ENCODE data around the gene GBF1. TPM values are rescaled to one million over a fixed set of nuclear protein-coding genes. Genes with fewer than 3 reads are reported as not detected.

GBF1 gene, protein sequence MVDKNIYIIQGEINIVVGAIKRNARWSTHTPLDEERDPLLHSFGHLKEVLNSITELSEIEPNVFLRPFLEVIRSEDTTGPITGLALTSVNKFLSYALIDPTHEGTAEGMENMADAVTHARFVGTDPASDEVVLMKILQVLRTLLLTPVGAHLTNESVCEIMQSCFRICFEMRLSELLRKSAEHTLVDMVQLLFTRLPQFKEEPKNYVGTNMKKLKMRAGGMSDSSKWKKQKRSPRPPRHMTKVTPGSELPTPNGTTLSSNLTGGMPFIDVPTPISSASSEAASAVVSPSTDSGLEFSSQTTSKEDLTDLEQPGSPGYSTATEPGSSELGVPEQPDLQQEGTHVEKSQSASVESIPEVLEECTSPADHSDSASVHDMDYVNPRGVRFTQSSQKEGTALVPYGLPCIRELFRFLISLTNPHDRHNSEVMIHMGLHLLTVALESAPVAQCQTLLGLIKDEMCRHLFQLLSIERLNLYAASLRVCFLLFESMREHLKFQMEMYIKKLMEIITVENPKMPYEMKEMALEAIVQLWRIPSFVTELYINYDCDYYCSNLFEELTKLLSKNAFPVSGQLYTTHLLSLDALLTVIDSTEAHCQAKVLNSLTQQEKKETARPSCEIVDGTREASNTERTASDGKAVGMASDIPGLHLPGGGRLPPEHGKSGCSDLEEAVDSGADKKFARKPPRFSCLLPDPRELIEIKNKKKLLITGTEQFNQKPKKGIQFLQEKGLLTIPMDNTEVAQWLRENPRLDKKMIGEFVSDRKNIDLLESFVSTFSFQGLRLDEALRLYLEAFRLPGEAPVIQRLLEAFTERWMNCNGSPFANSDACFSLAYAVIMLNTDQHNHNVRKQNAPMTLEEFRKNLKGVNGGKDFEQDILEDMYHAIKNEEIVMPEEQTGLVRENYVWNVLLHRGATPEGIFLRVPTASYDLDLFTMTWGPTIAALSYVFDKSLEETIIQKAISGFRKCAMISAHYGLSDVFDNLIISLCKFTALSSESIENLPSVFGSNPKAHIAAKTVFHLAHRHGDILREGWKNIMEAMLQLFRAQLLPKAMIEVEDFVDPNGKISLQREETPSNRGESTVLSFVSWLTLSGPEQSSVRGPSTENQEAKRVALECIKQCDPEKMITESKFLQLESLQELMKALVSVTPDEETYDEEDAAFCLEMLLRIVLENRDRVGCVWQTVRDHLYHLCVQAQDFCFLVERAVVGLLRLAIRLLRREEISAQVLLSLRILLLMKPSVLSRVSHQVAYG (N-terminal part only)
- total RNA-seq (10 to 100 TPM; 29.0 to 35.5 TPM), polyA plus RNA-seq (ENCODE audit: insufficient read length in 2 of 2) (10 to 100 TPM; 59.1 to 60.4 TPM)
- long read RNA-seq, donor 1, partial matches to known transcripts, result 78 of 78 reads
- long read RNA-seq, donor 1, other reads (novel, unspliced or antisense), result 0 of 78 reads
- long read RNA-seq, donor 2, result 0 reads
- long read RNA-seq, donor 3, result 0 reads
- long read RNA-seq, donor 4, partial matches to known transcripts, result 5 of 5 reads
- long read RNA-seq, donor 4, other reads (novel, unspliced or antisense), result 0 of 5 reads

DNA sequence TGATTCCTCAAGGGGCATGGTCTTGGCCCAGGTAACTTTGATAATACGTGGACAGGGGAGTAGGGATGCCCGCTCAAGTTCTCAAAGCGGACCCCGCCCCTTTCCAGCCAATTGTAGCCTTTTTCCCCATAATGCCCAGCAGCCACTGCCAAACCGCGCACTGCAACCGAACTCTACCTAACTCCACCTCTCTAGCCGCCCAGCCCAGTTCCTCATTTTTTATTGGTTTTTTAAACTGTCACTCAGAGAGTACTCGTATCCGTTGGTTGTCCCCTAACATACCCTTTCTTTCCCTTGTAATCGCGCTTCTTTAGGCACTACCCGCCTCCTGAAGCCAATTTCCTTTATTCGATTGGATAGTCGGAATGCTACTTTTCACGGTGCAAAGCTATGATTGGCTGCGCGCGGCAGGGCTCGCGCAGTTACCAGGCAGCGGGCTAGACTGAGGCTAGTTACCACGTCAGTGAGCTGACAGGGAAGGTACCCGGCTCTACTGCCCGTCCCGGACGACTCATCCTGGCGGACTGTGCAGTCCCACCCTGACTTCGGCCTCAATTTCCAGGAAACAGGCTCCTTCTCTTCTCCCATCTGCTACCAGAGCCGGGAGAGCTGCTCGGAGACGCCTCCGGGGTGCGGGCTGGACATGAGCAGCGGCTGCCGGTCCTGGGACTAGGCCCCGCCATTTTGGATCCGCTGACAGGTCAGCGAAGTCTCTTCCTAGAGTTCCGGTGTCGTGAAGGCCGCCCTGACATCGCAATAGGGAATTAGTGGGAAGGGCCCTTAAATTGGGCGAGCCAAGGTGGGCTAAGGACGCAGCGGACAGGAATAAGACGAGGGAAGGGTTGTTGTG, at the start of gene GBF1:
GBF1 (plus strand) TSS at position 451 of the 850 bp plus-strand sequence. CDS start 13,407 bp downstream, outside the sequence.
- H3K9me3 ChIP-seq (ENCODE audit: control insufficient read depth, insufficient read depth, low read length), result no peaks in the 10 kb centered on the region
- H3K27me3 ChIP-seq (ENCODE audit: control insufficient read depth, insufficient read depth, low read length), result peaks cover 17% of the 10 kb centered on the region
- H3K4me3 ChIP-seq (ENCODE audit: low read depth, low read length), result peak within 1 kb of the TSS; percentile 99
- peak within 1 kb of the TSS; percentile 95 for H3K27ac ChIP-seq (ENCODE audit: low read depth, low read length)
- peaks cover 5% of the 10 kb centered on the region for H3K36me3 ChIP-seq (ENCODE audit: control insufficient read depth, insufficient read depth, low read length)
- under 1% methylated on average over 47 of the region's 47 CpGs for WGBS (ENCODE audit: insufficient coverage)
- DNase-seq (ENCODE audit: low read depth in 4 of 6, low spot score in 6 of 6), result peak; percentile 95 to 100 (median 99)
- peaks cover 31% of the 10 kb centered on the region for H3K4me1 ChIP-seq (ENCODE audit: control insufficient read depth, insufficient read depth, low read length)

DNA sequence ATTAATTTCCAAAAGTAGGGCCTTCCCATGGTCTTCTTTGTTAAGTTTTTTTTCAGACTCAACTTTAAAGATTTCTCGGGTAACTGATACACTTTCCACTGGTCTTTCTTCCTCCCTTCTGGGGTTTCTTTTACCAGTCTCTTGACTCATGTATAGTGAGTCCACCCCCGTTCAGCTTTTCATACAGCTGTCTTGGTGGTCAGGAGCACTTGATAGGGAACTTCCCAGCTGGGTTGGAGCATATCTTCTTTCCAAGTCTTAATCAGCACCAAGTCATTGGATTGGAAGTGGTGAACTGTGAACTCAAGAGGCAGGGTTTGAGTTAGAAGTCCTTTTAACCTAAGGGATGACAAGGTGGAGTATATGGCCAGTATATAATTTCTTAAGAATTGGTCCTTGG, 48.4 kb upstream of the GBF1 start:
- H3K27me3 ChIP-seq (ENCODE audit: control insufficient read depth, insufficient read depth, low read length), result no peaks in the 10 kb centered on the region
- H3K4me3 ChIP-seq (ENCODE audit: low read depth, low read length), result no peak overlapping the region
- no peaks in the 10 kb centered on the region for H3K4me1 ChIP-seq (ENCODE audit: control insufficient read depth, insufficient read depth, low read length)
- DNase-seq (ENCODE audit: low read depth in 4 of 6, low spot score in 6 of 6), result no peak
- H3K9me3 ChIP-seq (ENCODE audit: control insufficient read depth, insufficient read depth, low read length), result no peaks in the 10 kb centered on the region
- no peaks in the 10 kb centered on the region for H3K36me3 ChIP-seq (ENCODE audit: control insufficient read depth, insufficient read depth, low read length)
- WGBS (ENCODE audit: insufficient coverage), result 100% methylated on average over 1 of the region's 2 CpGs
- H3K27ac ChIP-seq (ENCODE audit: low read depth, low read length), result no peak overlapping the region

DNA sequence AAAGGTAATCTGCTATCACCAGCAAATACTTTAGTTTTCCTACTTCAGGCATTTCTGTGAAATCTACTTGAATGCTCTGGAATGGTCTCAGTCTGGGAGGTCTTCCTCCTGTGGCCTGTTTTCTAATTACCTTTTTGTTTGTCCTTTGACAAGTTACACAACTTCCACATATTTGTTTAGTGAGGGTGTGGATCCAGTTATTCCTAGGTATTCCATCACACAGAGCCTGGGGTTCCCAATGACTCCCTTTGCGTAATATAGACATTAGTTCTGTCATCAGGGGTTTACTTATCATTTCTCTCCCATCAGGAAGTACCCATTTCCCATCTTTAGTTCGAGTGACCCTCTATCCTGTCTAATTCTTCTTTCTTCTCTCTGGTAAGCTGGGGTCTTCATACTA, 47.3 kb upstream of the GBF1 start:
- Histone ChIP-seq H3K27ac (ENCODE audit: low read depth, low read length) (no peak overlapping the region), H3K4me3 (ENCODE audit: low read depth, low read length) (no peak overlapping the region), H3K27me3 (ENCODE audit: control insufficient read depth, insufficient read depth, low read length) (peaks cover 1% of the 10 kb centered on the region), H3K36me3 (ENCODE audit: control insufficient read depth, insufficient read depth, low read length) (no peaks in the 10 kb centered on the region), H3K9me3 (ENCODE audit: control insufficient read depth, insufficient read depth, low read length) (no peaks in the 10 kb centered on the region), H3K4me1 (ENCODE audit: control insufficient read depth, insufficient read depth, low read length) (no peaks in the 10 kb centered on the region)
- no peak for DNase-seq (ENCODE audit: low read depth in 4 of 6, low spot score in 6 of 6)
- no CpG with 5 or more reads among the region's 2 CpGs for WGBS (ENCODE audit: insufficient coverage)

DNA sequence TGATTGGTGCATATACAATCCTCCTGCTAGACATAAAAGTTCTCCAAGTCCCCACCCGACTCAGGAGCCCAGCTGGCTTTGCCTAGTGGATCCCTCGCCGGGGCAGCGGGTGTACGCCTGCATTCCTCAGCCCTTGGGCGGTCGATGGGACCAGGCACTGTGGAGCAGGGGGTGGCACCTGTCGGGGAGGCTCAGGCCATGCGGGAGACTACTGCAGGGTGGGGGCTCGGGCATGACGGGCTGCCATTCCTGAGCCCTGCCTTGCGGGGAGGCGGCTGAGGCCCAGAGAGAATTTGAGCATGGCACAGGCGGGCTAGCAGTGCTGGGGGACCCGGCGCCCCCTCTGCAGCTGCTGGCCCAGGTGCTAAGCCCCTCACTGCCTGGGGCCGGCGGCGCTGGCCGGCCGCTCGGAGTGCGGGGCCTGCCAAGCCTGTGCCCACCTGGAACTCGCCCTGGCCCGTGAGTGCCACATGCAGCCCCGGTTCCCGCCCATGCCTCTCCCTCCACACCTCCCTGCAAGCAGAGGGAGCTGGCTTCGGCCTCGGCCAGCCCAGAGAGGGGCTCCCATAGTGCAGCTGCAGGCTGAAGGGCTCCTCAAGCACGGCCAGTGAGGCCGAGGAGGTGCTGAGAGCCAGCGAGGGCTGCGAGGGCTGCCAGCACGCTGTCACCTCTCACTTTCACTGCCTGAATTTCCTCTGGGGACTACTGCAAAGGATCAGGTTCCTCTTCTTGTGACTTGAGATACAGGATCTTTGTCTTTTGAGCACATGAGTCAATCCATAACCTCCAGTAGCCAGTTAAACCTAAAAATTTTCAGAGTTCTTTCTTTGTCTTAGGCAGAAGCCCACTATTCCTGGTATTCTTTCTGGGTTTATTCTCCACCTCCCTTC, 44.3 kb upstream of the GBF1 start:
- peaks cover 2% of the 10 kb centered on the region for H3K27me3 ChIP-seq (ENCODE audit: control insufficient read depth, insufficient read depth, low read length)
- no peaks in the 10 kb centered on the region for H3K4me1 ChIP-seq (ENCODE audit: control insufficient read depth, insufficient read depth, low read length)
- DNase-seq (ENCODE audit: low read depth in 4 of 6, low spot score in 6 of 6), result no peak
- 87% methylated on average over 34 of the region's 34 CpGs for WGBS (ENCODE audit: insufficient coverage)
- H3K36me3 ChIP-seq (ENCODE audit: control insufficient read depth, insufficient read depth, low read length), result no peaks in the 10 kb centered on the region
- no peak overlapping the region for H3K4me3 ChIP-seq (ENCODE audit: low read depth, low read length)
- H3K9me3 ChIP-seq (ENCODE audit: control insufficient read depth, insufficient read depth, low read length), result peaks cover 5% of the 10 kb centered on the region
- H3K27ac ChIP-seq (ENCODE audit: low read depth, low read length), result no peak overlapping the region

DNA sequence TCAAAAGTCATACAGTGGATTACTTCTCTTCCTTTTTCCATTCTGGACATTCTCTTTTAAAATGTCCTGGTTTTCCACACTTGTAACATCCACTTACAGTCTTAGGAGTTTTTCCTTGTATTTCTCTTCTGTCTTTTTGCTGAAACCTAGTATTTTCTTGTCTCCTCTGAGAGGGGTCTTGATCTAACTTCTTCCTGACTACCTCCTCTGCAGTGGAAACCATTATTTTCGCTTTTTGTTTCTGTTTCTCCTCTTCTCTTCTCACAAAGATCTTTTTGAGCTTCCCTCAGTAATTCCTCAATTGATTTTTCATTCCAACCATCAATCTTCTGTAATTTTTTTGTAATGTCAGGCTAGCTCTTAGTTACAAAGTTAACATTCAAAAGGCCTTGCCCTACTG, 42.9 kb upstream of the GBF1 start:
- Histone ChIP-seq H3K27ac (ENCODE audit: low read depth, low read length) (no peak overlapping the region), H3K9me3 (ENCODE audit: control insufficient read depth, insufficient read depth, low read length) (peaks cover 5% of the 10 kb centered on the region), H3K27me3 (ENCODE audit: control insufficient read depth, insufficient read depth, low read length) (peaks cover 2% of the 10 kb centered on the region), H3K4me1 (ENCODE audit: control insufficient read depth, insufficient read depth, low read length) (no peaks in the 10 kb centered on the region), H3K36me3 (ENCODE audit: control insufficient read depth, insufficient read depth, low read length) (no peaks in the 10 kb centered on the region), H3K4me3 (ENCODE audit: low read depth, low read length) (no peak overlapping the region)
- WGBS (ENCODE audit: insufficient coverage), result 20% methylated on average over 1 of the region's 1 CpG
- DNase-seq (ENCODE audit: low read depth in 4 of 6, low spot score in 6 of 6), result no peak

DNA sequence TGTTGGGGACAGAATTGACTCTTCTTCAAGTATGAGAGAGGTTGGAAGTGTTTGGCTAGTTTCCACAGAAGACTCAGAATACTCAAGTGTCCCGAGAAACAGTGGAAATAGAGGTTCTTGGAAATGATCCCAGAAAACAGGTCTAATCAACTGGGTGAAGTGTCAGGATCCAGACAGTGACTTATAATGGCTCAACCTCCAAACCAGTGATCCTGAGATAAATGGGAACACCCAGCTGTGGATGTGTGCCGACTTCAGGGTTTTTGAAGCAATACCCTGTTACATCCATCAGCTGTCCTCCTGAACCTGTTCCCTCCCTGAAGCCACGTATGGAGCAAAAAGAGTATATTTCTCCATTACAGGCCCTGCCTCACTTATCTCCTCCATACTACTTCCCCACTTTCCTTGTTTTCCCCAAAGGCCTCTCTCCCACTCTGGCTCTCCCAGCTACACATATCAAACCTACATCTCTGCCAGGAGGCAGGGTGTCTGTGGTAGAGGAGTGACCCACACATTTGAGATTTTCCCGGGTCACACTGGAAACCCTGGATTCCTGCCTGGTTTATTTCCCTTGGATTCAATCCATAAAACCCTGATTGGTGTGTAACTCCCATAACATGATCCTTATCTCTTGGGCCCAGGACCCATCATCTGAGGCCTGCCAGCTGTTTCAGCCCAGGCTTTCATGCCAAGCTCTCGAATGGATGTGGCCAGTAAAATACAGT, 36.9 kb upstream of the GBF1 start:
- no peak overlapping the region for H3K27ac ChIP-seq (ENCODE audit: low read depth, low read length)
- H3K36me3 ChIP-seq (ENCODE audit: control insufficient read depth, insufficient read depth, low read length), result no peaks in the 10 kb centered on the region
- WGBS (ENCODE audit: insufficient coverage), result 67% methylated on average over 3 of the region's 5 CpGs
- peaks cover 5% of the 10 kb centered on the region for H3K9me3 ChIP-seq (ENCODE audit: control insufficient read depth, insufficient read depth, low read length)
- H3K4me3 ChIP-seq (ENCODE audit: low read depth, low read length), result no peak overlapping the region
- no peaks in the 10 kb centered on the region for H3K27me3 ChIP-seq (ENCODE audit: control insufficient read depth, insufficient read depth, low read length)
- H3K4me1 ChIP-seq (ENCODE audit: control insufficient read depth, insufficient read depth, low read length), result no peaks in the 10 kb centered on the region
- DNase-seq (ENCODE audit: low read depth in 4 of 6, low spot score in 6 of 6), result peak in 1 of 6 donors; percentile 5

DNA sequence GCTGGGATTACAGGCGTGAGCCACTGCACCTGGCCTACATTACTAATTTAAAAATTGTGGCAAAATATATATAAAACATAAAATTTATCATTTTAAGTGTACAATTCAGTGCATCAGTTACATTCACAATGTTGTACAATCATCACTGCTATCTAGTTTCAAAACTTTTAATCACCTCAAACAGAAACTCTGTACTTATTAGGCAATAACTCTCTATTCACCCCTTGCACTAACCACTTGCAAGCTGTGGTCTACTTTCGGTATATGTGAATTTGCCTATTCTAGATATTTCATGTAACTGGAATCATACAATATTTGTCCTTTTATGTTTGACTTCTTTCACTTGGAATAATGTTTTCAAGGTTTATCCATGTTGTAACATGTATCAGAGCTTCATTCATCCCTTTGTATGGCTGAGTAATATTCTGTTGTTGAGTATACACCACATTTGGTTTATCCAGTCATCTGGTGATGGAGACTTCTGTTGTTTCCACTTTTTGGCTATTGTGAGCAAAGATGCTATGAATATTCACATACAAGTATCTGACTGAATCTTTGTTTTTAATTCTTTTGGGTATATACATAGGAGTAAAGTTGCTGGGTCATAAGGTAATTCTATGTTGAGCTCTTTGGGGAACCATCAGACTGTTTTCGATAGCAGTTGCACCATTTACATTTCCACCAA, 33.6 kb upstream of the GBF1 start:
- WGBS (ENCODE audit: insufficient coverage), result 100% methylated on average over 1 of the region's 3 CpGs

More for the DNA sequence above, 33.6 kb upstream of the GBF1 start:
- no peak overlapping the region for H3K27ac ChIP-seq (ENCODE audit: low read depth, low read length)
- no peak overlapping the region for H3K4me3 ChIP-seq (ENCODE audit: low read depth, low read length)
- no peaks in the 10 kb centered on the region for H3K4me1 ChIP-seq (ENCODE audit: control insufficient read depth, insufficient read depth, low read length)
- H3K36me3 ChIP-seq (ENCODE audit: control insufficient read depth, insufficient read depth, low read length), result no peaks in the 10 kb centered on the region
- DNase-seq (ENCODE audit: low read depth in 4 of 6, low spot score in 6 of 6), result no peak
- no peaks in the 10 kb centered on the region for H3K27me3 ChIP-seq (ENCODE audit: control insufficient read depth, insufficient read depth, low read length)
- H3K9me3 ChIP-seq (ENCODE audit: control insufficient read depth, insufficient read depth, low read length), result no peaks in the 10 kb centered on the region

Measured in spinal cord (tissue), 10 donors.